Astrocyte (in vitro differentiated cells and primary cell): ENCODE data around the gene TBC1D9B.

Experiments
- EZH2 ChIP-seq: IDR thresholded peaks from 2 replicates; pipeline ENCODE4 v1.6.1; 2012; ENCODE audit warnings: mild to moderate bottlenecking, low read length, inconsistent platforms; ENCODE audit not compliant: insufficient read depth
- TF ChIP-seq, protein P1 (sequence below): IDR thresholded peaks from 2 replicates; pipeline ENCODE4 v1.5.1; 2011; ENCODE audit warnings: low read depth, mild to moderate bottlenecking, inconsistent platforms, low read length, moderate library complexity; ENCODE audit not compliant: insufficient read depth

DNA sequence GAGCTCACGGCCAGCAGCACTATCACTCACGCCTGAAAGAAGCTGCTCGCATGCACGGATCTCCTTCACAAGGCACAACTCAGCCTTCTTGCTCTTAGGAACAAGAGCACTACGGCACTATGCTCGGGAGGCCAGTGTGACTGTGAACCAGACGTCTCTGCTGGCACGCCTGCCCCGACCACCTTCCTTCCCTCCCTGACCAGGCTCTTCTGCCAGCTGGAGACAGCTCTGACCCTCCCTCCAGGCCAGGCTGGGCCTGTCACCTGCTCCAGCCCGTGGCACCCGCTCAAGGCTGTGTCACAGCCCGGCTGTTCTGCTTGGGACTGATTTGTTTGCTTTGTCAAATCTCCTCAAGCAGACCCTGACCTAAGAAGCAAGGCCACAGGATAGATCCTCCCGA lies 7.0 kb downstream of the TBC1D9B start:
- TF ChIP-seq, protein P1, sequence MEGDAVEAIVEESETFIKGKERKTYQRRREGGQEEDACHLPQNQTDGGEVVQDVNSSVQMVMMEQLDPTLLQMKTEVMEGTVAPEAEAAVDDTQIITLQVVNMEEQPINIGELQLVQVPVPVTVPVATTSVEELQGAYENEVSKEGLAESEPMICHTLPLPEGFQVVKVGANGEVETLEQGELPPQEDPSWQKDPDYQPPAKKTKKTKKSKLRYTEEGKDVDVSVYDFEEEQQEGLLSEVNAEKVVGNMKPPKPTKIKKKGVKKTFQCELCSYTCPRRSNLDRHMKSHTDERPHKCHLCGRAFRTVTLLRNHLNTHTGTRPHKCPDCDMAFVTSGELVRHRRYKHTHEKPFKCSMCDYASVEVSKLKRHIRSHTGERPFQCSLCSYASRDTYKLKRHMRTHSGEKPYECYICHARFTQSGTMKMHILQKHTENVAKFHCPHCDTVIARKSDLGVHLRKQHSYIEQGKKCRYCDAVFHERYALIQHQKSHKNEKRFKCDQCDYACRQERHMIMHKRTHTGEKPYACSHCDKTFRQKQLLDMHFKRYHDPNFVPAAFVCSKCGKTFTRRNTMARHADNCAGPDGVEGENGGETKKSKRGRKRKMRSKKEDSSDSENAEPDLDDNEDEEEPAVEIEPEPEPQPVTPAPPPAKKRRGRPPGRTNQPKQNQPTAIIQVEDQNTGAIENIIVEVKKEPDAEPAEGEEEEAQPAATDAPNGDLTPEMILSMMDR: no peak
- no peak for TF ChIP-seq EZH2
